Measurements from ENCODE around the gene MAEA. TPM values are rescaled to one million over a fixed set of nuclear protein-coding genes. Genes with fewer than 3 reads are reported as not detected.
A peak's percentile ranks its signal among the peaks of the same experiment; 100 is the strongest.

Gene MAEA
- total and polyA plus RNA-seq, 7 donors = 26.7 to 41.6 (median 38.1) TPM

DNA sequence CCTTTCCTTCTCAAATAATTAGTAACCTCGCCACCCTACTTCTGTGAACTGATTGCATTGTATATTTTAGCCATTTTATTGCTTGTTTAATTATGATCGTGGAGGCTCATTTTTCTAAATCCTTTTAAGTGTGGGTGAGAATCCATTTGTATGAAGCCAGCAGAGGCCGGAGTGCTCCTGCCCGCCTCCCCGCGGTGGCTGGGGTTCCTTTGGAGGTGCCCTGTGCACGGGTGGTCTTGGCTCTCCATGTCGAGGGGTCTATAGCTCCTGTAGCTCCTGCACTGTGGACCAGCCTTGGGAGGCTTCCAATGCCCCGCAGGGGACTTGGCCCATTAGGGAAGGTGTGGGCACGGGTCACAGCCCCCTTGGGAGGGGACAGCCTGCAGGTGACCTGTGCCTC is 72.4 kb downstream of the MAEA start:
- 91 to 93% (median 93%) methylated on average over 10 of the region's 10 CpGs for WGBS, 3 donors
- TF ChIP-seq, protein P1, sequence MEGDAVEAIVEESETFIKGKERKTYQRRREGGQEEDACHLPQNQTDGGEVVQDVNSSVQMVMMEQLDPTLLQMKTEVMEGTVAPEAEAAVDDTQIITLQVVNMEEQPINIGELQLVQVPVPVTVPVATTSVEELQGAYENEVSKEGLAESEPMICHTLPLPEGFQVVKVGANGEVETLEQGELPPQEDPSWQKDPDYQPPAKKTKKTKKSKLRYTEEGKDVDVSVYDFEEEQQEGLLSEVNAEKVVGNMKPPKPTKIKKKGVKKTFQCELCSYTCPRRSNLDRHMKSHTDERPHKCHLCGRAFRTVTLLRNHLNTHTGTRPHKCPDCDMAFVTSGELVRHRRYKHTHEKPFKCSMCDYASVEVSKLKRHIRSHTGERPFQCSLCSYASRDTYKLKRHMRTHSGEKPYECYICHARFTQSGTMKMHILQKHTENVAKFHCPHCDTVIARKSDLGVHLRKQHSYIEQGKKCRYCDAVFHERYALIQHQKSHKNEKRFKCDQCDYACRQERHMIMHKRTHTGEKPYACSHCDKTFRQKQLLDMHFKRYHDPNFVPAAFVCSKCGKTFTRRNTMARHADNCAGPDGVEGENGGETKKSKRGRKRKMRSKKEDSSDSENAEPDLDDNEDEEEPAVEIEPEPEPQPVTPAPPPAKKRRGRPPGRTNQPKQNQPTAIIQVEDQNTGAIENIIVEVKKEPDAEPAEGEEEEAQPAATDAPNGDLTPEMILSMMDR (IDR thresholded peaks at IDR 0.05) = no peak
- no peak overlapping the region for H3K4me3 ChIP-seq
- no peaks in the 10 kb centered on the region for H3K4me1 ChIP-seq
- no peak overlapping the region for H3K27ac ChIP-seq
- no peak for ATAC-seq
- intact Hi-C loops (cut with DNase I) = no loop called here
- DNase-seq = no peak
- no peaks in the 10 kb centered on the region for H3K9me3 ChIP-seq
- peaks cover 3 to 34% of the 10 kb centered on the region in 2 donors for H3K36me3 ChIP-seq (ENCODE audit: insufficient read depth in 1 of 2, low read depth in 1 of 2)
- H3K27me3 ChIP-seq (ENCODE audit: insufficient read depth in 3 of 3, low read length in 2 of 3) = no peaks in the 10 kb centered on the region

- H3K4me3 ChIP-seq = no peak overlapping the region
- H3K36me3 ChIP-seq (ENCODE audit: insufficient read depth in 1 of 2, low read depth in 1 of 2) = peaks cover 3 to 33% of the 10 kb centered on the region in 2 donors
- no peaks in the 10 kb centered on the region for H3K9me3 ChIP-seq
- TF ChIP-seq, protein P1 (IDR thresholded peaks at IDR 0.05) = no peak
- 92 to 94% (median 92%) methylated on average over 17 of the region's 17 CpGs for WGBS, 3 donors
- DNase-seq = no peak
- H3K27ac ChIP-seq = no peak overlapping the region
- no peaks in the 10 kb centered on the region for H3K4me1 ChIP-seq
- no peak for ATAC-seq
- intact Hi-C loops (cut with DNase I) = no loop called here
- H3K27me3 ChIP-seq (ENCODE audit: insufficient read depth in 3 of 3, low read length in 2 of 3) = no peaks in the 10 kb centered on the region
Observed at GRCh38 chr4:1362521-1362920, 72.8 kb downstream of the MAEA start.

DNA sequence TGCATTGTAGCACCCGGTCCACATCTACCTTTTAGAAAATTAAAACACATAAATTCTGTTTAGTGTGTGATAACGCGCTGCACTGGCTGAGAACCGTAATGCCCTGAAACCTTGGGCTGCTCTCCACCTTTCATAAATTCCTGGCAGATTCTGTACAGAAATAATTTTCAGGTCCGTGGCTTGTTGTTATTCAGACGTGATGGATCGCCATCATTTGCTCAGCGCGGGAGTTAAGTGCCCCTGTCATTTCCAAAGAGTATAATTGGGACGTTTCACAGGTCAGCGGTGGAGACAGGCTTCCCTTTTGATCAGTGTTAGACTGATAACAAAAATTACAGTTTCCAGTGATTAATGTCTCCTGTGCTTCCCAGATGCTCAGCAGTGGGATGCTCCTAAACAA is 73.8 kb downstream of the MAEA start:
- Histone ChIP-seq H3K4me3 (no peak overlapping the region), H3K27ac (no peak overlapping the region), H3K36me3 (ENCODE audit: insufficient read depth in 1 of 2, low read depth in 1 of 2) (peaks cover 3 to 29% of the 10 kb centered on the region in 2 donors), H3K9me3 (no peaks in the 10 kb centered on the region), H3K4me1 (no peaks in the 10 kb centered on the region), H3K27me3 (ENCODE audit: insufficient read depth in 3 of 3, low read length in 2 of 3) (no peaks in the 10 kb centered on the region)
- no peak for ATAC-seq
- peak in 1 of 2 donors; percentile 6 for DNase-seq
- TF ChIP-seq, protein P1 (IDR thresholded peaks at IDR 0.05) = no peak
- intact Hi-C loops (cut with DNase I) = no loop called here
- WGBS, 3 donors = 90 to 93% (median 91%) methylated on average over 11 of the region's 11 CpGs

- H3K27ac ChIP-seq = no peak overlapping the region
- DNase-seq = no peak
- H3K9me3 ChIP-seq = no peaks in the 10 kb centered on the region
- TF ChIP-seq, protein P1 (IDR thresholded peaks at IDR 0.05) = no peak
- peaks cover 3 to 26% of the 10 kb centered on the region in 2 donors for H3K36me3 ChIP-seq (ENCODE audit: insufficient read depth in 1 of 2, low read depth in 1 of 2)
- intact Hi-C loops (cut with DNase I) = no loop called here
- no peaks in the 10 kb centered on the region for H3K27me3 ChIP-seq (ENCODE audit: insufficient read depth in 3 of 3, low read length in 2 of 3)
- WGBS, 3 donors = 85 to 91% (median 90%) methylated on average over 13 to 18 of the region's 18 CpGs
- ATAC-seq = no peak
- H3K4me1 ChIP-seq = no peaks in the 10 kb centered on the region
- H3K4me3 ChIP-seq = no peak overlapping the region
Observed at GRCh38 chr4:1364217-1364616, 74.5 kb downstream of the MAEA start.

GRCh38 chr4:1364748-1365147 is 75.1 kb downstream of the MAEA start:
- Histone ChIP-seq H3K4me1 (no peaks in the 10 kb centered on the region), H3K4me3 (no peak overlapping the region), H3K27me3 (ENCODE audit: insufficient read depth in 3 of 3, low read length in 2 of 3) (no peaks in the 10 kb centered on the region), H3K36me3 (ENCODE audit: insufficient read depth in 1 of 2, low read depth in 1 of 2) (peaks cover 3 to 26% of the 10 kb centered on the region in 2 donors), H3K27ac (no peak overlapping the region), H3K9me3 (no peaks in the 10 kb centered on the region)
- intact Hi-C loops (cut with DNase I) = no loop called here
- ATAC-seq = no peak
- 94 to 96% (median 96%) methylated on average over 12 to 13 of the region's 13 CpGs for WGBS, 3 donors
- TF ChIP-seq, protein P1 (IDR thresholded peaks at IDR 0.05) = no peak
- DNase-seq = peak in 1 of 2 donors; percentile 38

Measured in psoas muscle (tissue), 8 donors.